GM21515 (cell line): ENCODE data around the gene PFDN6.

ENCODE experiments used
- ATAC-seq: cut with Tn5 transposase; IDR thresholded peaks from one replicate; pipeline ENCODE4 v1.9.1; 2021; ENCODE audit not compliant: unreplicated experiment

Gene PFDN6

DNA sequence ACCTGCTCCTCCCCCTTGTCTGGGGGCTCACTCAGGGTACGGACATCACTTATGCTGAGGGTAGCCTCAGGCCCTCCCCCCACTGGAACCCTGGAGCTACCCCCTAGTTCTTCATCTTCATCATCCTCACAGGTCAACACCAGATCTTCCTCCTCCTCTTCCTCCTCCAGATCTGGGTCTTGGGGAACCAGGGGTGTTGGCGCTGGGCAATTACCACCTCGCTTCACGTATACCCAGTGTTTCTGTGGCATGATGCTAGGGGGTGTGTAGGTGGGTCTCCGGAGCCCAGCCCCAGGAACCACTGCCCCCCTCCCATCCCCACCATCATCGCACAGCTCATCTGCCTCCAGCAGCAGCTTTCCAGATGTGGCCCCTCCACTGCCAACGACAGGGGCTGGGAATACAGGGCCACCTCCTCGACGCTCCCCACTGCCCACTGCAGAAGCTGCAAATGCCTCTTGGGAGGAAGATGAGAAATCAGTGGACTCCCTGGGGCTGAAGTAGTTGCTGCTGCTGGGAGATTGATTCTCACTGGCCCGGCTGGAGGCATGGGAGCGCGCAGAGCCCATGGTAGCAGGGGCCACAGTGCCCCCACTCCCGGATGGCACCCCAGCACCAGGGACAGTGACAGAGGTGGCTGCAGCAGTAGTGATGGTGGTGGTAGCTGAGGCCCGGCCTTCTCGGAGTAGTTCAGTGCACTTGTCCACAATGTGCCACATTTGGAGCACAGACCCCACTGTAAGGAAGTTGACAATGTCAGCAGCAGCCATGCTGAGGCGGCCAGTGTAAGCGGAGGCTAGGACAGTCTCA, 26.6 kb downstream of the PFDN6 start:
- no peak for ATAC-seq

DNA sequence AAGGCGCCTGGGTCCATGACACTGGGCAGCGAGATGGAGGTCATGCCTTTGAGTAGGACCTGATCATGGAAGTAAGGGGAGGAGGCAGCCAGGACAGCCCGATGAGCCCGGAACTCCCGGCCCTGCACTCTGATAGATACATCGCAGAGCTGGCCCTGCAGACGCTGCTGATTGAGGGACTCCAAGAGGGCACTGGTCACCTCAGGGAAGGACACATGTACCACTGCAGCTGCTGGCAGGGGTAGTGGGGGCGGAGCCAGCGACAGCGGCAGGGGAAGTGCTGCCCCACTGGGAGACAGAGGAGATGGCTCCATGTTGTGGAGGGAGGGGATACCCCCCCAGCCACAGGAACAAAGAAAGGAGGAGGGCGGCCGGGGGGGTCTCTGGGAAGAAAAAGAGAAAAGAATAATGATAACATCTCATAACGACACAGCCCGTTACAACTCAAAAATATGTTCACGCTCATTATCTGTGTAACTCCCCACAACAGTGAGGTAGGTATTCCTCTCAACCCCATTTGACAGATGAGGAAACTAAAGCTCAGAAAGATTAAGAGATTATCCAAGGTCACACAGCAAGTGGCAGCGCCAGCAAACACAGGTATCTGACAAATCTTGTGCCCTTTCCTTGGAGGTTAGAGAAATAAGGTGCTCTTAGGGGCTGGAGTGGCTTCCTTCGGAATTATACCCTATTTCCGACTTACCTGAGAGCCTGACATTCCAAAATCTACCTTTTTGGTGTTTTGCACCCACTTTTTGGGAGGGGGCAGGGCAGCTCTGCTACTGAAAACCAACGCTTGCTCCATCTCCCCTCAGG, 27.4 kb downstream of the PFDN6 start:
- no peak for ATAC-seq

DNA sequence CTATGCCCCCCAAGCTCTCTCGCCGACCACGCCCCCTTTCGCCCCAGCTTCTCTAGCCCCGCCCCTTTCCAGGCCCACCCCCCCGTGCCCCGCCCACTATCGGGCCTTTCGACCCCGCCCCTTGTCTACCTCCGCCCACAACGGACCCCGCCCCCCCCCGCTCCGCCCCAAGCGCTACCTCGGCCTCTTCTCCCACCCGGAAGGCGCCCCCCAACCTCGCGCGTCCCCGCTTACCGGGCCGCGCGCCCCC, 27.9 kb downstream of the PFDN6 start:
- no peak for ATAC-seq

DNA sequence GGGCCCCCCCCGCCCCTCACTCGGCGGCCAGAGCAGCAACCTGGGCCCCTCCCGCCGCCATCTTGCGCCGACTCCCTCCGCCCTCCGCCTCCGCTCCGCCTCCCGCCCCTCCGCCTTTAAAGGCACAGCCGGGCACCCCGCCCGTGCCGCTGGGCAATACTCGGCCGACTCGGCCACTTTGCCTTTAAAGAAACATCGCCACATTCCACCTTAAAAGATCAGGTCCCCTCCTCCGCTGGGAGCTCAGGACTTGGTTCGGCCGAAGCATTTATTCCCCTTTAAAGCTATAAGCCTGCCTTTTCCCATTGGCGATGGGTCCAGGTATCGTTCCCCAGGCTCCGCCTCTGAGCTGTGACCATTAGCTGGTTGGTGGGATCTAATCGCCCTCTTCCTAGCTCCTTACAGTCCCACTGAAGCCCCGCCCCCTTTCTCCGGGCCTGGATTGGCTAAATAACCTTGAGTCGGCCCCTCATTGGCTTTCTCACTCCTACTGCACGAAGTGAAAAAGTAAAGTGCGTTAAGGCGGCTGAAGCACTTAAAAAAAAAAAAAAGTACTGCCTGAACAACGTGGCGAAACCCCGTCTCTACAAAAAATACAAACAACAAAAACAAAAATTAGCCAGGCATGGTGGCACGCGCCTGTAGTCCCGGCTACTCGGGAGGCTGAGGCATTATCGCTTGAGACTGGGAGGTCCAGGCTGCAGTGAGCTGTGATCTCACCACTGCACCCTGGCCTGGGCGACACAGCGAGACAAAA, 28.4 kb downstream of the PFDN6 start, which contains the start of gene ZBTB22:
TSS of gene ZBTB22 (minus strand) at position 76 of the 757 bp plus-strand sequence. CDS start 828 bp downstream, outside the sequence.
- peak; percentile 42 for ATAC-seq

DNA sequence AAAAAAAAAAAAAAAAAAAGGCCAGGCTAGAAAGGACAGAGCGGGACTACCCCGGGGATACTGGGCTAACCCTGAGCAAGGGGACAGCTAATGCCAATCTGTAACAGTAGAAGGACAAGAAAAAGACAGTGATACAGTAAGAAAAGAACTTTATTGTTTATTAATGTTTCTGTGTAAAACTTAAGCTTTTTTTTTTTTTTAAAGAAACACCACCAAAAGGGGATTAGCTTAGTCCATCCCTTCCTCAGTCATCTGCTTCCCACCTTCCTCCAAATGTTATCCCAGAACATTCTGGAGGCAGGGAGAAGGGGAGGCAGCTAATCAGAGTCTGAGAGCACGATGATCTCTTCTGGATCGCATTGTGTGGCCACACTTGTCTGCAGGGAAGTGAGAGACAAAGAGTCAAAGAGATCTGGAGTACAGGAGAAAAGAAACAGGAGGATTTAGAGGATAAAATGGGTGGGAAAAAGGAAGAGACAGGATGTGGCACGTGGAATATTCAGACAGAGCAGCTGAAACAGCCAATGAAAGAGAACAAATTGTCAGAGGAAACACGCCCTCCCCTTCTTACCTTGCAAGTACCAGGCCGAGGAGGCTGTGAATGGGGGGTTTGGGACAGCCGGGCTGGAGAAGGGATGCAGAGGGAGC, 29.1 kb downstream of the PFDN6 start:
- no peak for ATAC-seq

DNA sequence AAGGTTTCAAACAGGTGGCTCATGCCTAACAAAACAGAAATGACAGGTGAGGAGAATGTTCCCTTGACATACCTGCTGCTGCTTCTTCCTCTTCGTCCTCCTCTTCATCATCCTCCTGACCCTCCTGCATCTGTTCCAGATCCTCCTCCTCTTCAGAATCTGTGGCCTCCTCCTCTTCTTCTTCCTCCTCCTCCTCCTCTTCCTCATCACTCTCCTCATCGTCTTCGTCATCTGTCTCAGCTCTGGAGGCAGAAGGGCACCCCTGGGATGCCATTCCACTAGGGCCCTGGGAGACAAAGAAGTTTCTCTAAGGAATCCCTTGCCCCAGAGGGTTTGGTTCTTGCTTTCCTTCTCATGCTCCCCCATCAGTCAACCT, 30.5 kb downstream of the PFDN6 start:
- ATAC-seq: no peak

DNA sequence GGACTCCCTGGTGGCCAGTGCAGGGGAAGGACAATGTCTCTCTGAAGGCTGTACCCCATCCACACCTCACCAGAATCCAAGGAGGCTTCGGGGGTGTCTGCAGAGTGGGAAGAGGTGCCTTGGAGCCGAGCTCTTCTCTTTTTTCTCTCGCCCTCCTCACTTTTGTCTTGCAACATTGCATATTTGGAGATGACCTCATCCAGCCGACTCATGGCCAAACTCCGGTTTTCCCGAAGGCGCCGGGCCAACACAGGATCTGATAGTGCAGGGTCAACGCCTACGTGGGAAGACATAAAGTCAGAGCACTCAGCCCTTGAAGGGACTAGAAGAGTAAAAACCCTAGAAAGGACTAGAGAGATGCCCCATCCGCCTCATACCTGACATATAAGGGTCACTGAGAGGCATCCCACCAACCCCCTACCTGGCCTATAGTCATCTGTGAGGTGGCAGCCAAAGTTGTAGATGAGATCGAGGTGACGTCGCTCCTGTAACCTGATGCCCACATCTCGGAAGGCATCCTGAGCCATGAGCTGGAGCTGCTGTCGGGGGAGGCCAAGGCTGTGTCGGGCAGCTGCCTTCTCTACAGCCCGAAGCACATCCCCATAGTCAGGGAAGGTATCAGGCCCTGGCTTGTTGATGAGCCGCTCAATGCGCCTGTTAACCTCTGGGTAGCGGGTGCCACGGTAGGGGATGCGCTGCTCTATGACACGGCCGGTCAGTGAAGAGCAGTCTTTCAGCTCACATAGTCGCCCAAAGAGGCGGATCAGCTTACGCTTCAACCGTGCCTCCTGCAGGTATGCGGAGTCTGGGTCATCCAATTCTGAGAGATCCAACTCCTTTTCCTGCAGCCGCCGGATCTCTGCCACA, 31.1 kb downstream of the PFDN6 start:
- no peak for ATAC-seq

DNA sequence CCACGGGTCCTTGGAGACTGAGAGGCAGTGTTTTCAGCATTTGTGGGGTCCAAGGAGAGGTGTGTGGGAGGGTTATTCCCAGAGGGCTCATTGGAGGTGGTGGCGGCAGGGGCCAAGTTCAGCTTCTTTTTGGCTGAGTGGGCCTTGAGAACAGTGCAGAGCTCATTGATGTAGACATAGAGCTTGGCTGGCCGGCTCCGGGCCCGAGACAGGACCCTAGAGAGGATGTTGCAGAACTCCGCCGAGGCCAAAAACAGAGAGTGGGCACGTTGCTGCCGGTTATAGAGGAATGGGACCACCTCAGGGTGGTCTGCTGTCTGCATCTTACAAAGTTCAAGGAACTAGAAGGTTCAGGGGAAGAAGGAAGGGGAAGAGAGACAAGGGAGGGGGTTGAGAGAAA, 31.8 kb downstream of the PFDN6 start:
- ATAC-seq: no peak

DNA sequence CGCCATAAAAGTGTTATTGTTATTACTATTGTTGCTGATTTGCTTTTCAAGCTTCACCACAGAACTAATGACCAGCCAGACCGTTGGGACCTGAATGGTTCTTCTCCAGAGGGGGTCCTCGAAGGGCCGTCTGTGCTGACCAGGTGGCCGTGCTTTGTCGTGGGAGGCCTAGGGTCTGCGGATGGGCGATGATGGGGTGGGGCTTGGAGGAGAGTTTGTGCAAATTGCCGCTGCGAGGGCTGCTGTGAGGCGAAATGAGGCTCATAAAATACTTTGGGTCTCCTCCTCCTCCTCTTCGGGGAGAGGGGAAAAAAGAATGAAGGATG, 34.2 kb downstream of the PFDN6 start:
- ATAC-seq: peak; percentile 5

DNA sequence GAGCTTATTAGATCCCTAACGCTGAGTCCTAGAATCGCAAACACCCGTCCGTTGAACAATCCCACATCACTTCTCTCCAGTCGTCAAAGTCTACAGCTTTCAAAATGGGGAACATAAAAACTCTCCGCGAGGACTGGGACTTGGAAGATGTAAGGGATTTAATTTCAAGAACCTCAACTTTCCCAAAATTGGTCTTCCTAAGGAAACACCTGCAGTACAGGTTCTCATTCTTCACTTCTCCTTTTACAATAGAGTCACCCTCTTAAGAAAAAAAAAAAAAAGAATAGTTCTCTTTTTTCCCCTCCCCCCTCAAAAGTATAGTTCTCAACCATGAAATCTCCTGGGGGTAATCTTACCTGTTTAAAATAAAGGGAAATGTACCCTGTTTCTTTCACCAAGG, 34.7 kb downstream of the PFDN6 start:
- ATAC-seq: no peak

DNA sequence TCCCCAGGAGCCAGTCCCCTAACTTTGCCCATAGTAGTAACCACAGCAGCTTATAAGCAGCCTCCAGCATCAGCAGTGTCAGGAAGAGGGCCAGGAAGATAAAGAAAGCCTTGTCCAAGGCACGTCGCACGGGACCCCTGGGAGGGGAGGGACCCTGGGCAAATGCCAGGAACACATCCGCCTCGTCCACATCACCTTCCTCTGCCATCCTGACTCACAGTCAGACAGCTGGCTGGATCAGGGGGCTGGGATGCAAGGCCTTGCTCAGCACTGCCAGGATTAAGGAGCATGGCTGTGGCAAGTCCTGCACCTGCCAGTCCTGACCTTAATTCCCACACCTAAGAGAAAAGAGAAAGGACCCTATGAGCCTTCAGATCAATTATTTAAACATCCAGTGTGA, 39.7 kb downstream of the PFDN6 start:
- ATAC-seq: no peak

DNA sequence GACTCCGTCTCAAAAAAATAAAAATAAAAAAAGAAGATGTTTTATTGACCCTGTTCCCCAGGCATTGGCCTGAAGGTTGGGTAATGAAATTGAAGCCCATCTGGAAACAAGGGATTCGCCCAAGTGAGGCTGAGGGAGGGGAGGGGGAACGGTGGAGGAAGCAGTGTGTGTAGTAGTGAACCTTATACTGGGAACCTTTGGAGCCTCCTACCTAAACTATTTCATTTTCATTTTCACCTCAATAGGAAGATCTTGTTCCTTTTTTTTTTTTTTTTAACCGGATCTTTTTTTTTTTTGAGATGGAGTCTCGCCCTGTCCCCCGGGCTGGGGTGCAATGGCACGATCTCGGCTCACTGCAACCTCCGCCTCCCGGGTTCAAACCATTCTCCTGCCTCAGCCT, 41.3 kb downstream of the PFDN6 start:
- ATAC-seq: no peak

DNA sequence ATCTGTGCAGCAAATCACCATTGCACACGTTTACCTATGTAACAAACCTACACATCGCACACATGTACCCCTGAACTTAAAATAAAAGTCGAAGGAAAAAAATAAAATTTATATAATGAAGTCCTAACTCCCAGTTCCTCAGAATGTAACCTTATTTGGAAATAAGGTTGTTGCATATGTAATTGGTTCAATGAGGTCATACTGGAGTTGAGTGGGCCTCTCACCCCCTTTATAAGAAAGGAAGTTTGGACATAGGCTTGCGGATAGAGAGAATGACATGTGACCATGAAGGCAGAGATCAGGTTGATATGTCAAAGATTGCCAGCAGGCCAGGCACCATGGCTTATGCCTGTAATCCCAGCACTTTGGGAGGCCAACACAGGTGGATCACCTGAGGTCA, 44.3 kb downstream of the PFDN6 start:
- no peak for ATAC-seq

DNA sequence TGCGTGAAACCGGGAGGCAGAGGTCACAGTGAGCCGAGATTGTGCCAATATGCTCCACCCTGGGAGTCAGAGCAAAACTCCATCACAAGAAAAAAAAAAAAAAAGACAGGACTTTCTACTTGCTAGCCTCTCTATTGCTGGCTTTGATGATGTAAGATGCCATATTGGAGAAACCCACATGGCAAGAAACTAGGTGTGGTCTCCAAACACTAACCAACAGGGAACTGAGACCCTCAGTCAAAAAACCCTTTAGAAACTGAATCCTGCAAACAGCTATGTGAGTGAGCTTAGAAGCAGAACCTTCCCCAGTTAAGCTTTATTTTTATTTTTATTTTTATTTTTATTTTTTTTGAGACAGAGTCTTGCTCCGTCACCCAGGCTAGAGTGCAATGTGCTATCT, 46.5 kb downstream of the PFDN6 start:
- ATAC-seq: no peak

DNA sequence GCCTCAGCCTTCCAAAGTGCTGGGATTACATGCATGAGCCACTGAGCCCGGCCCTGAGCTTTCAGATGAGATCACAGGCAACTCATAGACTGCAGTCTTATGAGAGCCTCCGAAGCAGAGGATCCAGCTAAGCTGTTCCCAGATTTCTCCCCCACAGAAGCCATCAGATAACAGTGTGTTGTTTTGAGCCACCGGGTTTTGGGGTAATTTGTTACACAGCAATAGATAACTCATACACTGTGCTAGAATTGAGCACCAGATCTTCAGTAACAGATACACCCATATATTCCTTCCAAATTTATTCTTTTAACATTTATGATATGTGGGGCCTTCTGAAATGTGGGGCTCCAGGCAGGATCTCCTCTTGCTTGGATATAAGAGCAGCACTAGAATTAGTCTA, 47.1 kb downstream of the PFDN6 start:
- no peak for ATAC-seq

DNA sequence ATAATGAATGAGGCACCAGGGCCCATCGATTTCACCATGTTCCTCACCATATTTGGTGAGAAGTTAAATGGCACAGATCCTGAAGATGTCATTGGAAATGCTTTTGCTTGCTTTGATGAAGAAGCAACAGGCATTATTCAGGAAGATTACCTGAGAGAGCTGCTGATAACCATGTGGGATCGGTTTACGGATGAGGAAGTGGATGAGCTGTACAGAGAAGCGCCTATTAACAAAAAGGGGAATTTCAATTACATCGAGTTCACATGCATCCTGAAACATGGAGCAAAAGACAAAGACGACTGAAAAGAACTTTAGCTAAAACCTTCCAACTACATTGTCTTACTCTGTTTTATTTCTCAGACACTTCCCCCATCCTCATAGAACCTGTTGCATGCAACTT, 49.8 kb downstream of the PFDN6 start:
- no peak for ATAC-seq
